H1 (cell line): ENCODE data around the gene SRRM4. TPM values are rescaled to one million over a fixed set of nuclear protein-coding genes. Genes with fewer than 3 reads are reported as not detected.

Experiments
- CTCF ChIA-PET: fragments of 300-600 bp; sonication (Branson Sonifier 250); formaldehyde crosslinking; loops from one replicate; lab custom pipeline; 2021; ENCODE audit not compliant: partially characterized antibody; lab: Charles Lee
- POLR2A ChIA-PET: fragments of 300-600 bp; sonication (Branson Sonifier 250); formaldehyde crosslinking; loops from one replicate; lab custom pipeline; 2021; ENCODE audit warnings: inconsistent platforms; ENCODE audit not compliant: partially characterized antibody; lab: Charles Lee
- DNase-seq, 2 experiments: peaks; one replicate each; pipeline versions ENCODE4 v3.0.0 to v3.0.0-alpha.2; 2010 to 2022; ENCODE audit warnings: low spot score in 2 of 2, low read depth in 1 of 2, mixed read lengths in 1 of 2
- FAIRE-seq: peaks from 2 replicates; lab custom pipeline; 2011; peaks lifted over from hg19 to GRCh38; lab: Jason Lieb, UNC
- H2AFZ ChIP-seq: 2 replicates; pipeline ENCODE4 v1.8.1; 2012; ENCODE audit warnings: low read length, inconsistent platforms
- H2AK5ac ChIP-seq: 2 replicates; pipeline ENCODE4 v1.6.1; 2013; ENCODE audit warnings: low read depth, low read length
- H2BK120ac ChIP-seq: replicated peaks from 2 replicates; pipeline ENCODE3; 2013; ENCODE audit warnings: low read depth, low read length, inconsistent platforms
- H2BK12ac ChIP-seq: 2 replicates; pipeline ENCODE4 v1.6.1; 2013; ENCODE audit warnings: low read depth, low read length
- H2BK15ac ChIP-seq: 2 replicates; pipeline ENCODE4 v1.6.1; 2013; ENCODE audit warnings: low read length
- H2BK20ac ChIP-seq: 2 replicates; pipeline ENCODE4 v1.6.1; 2013; ENCODE audit warnings: low read length
- H2BK5ac ChIP-seq: 2 replicates; pipeline ENCODE4 v1.6.1; 2013; ENCODE audit warnings: low read depth, low read length
- H3K14ac ChIP-seq: 2 replicates; pipeline ENCODE4 v1.6.1; 2013; ENCODE audit warnings: inconsistent platforms; ENCODE audit not compliant: insufficient read length
- H3K18ac ChIP-seq: 2 replicates; pipeline ENCODE4 v1.6.1; 2013; ENCODE audit warnings: low read length; ENCODE audit errors: extremely low read depth
- H3K23ac ChIP-seq: 2 replicates; pipeline ENCODE4 v1.6.1; 2013; ENCODE audit warnings: inconsistent platforms; ENCODE audit not compliant: insufficient read length
- H3K23me2 ChIP-seq: 2 replicates; pipeline ENCODE4 v1.6.1; 2013; ENCODE audit warnings: low read depth, low read length
- H3K27ac ChIP-seq: 2 replicates; pipeline ENCODE4 v1.6.1; 2011; ENCODE audit warnings: low read depth, low read length, inconsistent platforms
- H3K27me3 ChIP-seq, 4 experiments: replicated peaks in 1 of 4; 1 replicate in 1 of 4; 2 replicates in 3 of 4; pipeline versions ENCODE4 v1.6.1 to v1.8.1; 2011 to 2013; ENCODE audit warnings: low read length in 3 of 4, mild to moderate bottlenecking in 3 of 4, inconsistent platforms in 2 of 4, mixed read lengths in 2 of 4, moderate library complexity in 1 of 4; ENCODE audit not compliant: control insufficient read depth in 3 of 4, insufficient read depth in 3 of 4; ENCODE audit errors: extremely low read depth in 1 of 4
- H3K36me3 ChIP-seq, 4 experiments: 2 replicates each; pipeline versions ENCODE4 v1.6.1 to v1.8.1; 2011 to 2013; ENCODE audit warnings: mild to moderate bottlenecking in 4 of 4, low read length in 3 of 4, moderate library complexity in 2 of 4, control low read depth in 1 of 4, inconsistent platforms in 1 of 4; ENCODE audit not compliant: insufficient read depth in 4 of 4, control insufficient read depth in 2 of 4
- H3K4ac ChIP-seq: replicated peaks from 2 replicates; pipeline ENCODE3; 2013; ENCODE audit warnings: low read length, low read depth, mixed read lengths, inconsistent platforms; ENCODE audit not compliant: insufficient read length
- H3K4me1 ChIP-seq, 4 experiments: replicated peaks in 1 of 4; 1 replicate in 1 of 4; 2 replicates in 3 of 4; pipeline versions ENCODE4 v1.6.1 to v1.8.1; 2011 to 2013; ENCODE audit warnings: low read length in 3 of 4, inconsistent platforms in 2 of 4, mixed read lengths in 1 of 4; ENCODE audit not compliant: insufficient read depth in 4 of 4, control insufficient read depth in 3 of 4
- H3K4me2 ChIP-seq, 2 experiments: 2 replicates each; pipeline versions ENCODE4 v1.6.1 to v1.8.1; 2011 to 2013; ENCODE audit warnings: low read depth in 2 of 2, low read length in 2 of 2, control low read depth in 1 of 2, inconsistent platforms in 1 of 2, mild to moderate bottlenecking in 1 of 2; ENCODE audit not compliant: insufficient read depth in 1 of 2
- H3K4me3 ChIP-seq, 4 experiments: fragments of 200-600, 300-600 bp in 1 of 4; sonication (generic), shearing (Covaris generic), sonication (Bioruptor Twin) in 1 of 4; 2 replicates each; pipeline versions ENCODE4 v1.5.1 to v1.8.1; 2011 to 2016; ENCODE audit warnings: low read length in 4 of 4, low read depth in 3 of 4, control low read depth in 2 of 4, inconsistent platforms in 2 of 4, mild to moderate bottlenecking in 2 of 4, mixed read lengths in 1 of 4, moderate library complexity in 1 of 4; ENCODE audit not compliant: insufficient read depth in 2 of 4; ENCODE audit errors: extremely low read depth in 1 of 4
- H3K56ac ChIP-seq: replicated peaks from 2 replicates; pipeline ENCODE3; 2013; ENCODE audit warnings: low read depth, mild to moderate bottlenecking, mixed read lengths, low read length, inconsistent platforms; ENCODE audit not compliant: insufficient read length
- H3K79me1 ChIP-seq: 2 replicates; pipeline ENCODE4 v1.6.1; 2013; ENCODE audit warnings: low read depth, low read length, control low read depth
- H3K79me2 ChIP-seq, 2 experiments: 2 replicates each; pipeline versions ENCODE4 v1.6.1 to v1.8.1; 2012 to 2013; ENCODE audit warnings: low read length in 2 of 2, mild to moderate bottlenecking in 2 of 2, inconsistent platforms in 1 of 2; ENCODE audit not compliant: insufficient read depth in 2 of 2, control insufficient read depth in 1 of 2
- H3K9ac ChIP-seq, 4 experiments: replicated peaks in 1 of 4; 1 replicate in 1 of 4; 2 replicates in 3 of 4; pipeline versions ENCODE4 v1.6.1 to v1.8.1; 2011 to 2013; ENCODE audit warnings: low read depth in 3 of 4, low read length in 3 of 4, control low read depth in 2 of 4, mild to moderate bottlenecking in 2 of 4, moderate library complexity in 2 of 4, inconsistent platforms in 1 of 4; ENCODE audit errors: extremely low read depth in 1 of 4
- H3K9me3 ChIP-seq, 2 experiments: 2 replicates each; pipeline versions ENCODE4 v1.6.1 to v1.8.1; 2012 to 2013; ENCODE audit warnings: mild to moderate bottlenecking in 2 of 2, moderate library complexity in 2 of 2, control low read depth in 1 of 2, inconsistent platforms in 1 of 2, low read depth in 1 of 2, low read length in 1 of 2, mixed read lengths in 1 of 2; ENCODE audit not compliant: insufficient read depth in 2 of 2
- H4K20me1 ChIP-seq, 2 experiments: replicated peaks in 1 of 2; 2 replicates each; pipeline versions ENCODE3 to v1.8.1; 2011 to 2013; ENCODE audit warnings: inconsistent platforms in 2 of 2, low read length in 2 of 2, mild to moderate bottlenecking in 1 of 2; ENCODE audit not compliant: insufficient read depth in 2 of 2, control insufficient read depth in 1 of 2
- H4K5ac ChIP-seq: 2 replicates; pipeline ENCODE4 v1.6.1; 2013; ENCODE audit warnings: low read length, low read depth, mixed read lengths, inconsistent platforms; ENCODE audit not compliant: insufficient read length
- H4K8ac ChIP-seq: 2 replicates; pipeline ENCODE4 v1.8.0; 2013; ENCODE audit warnings: mild to moderate bottlenecking, moderate library complexity, low read length, inconsistent platforms; ENCODE audit not compliant: insufficient read depth; ENCODE audit errors: extremely low read depth
- H4K91ac ChIP-seq: replicated peaks from 2 replicates; pipeline ENCODE3; 2013; ENCODE audit warnings: low read length, mixed read lengths, inconsistent platforms; ENCODE audit not compliant: insufficient read length
- CHD2 ChIP-seq: IDR thresholded peaks from 2 replicates; pipeline ENCODE4 v1.6.1; 2012; ENCODE audit warnings: low read length, improper control_type of control experiment
- HDAC2 ChIP-seq, 2 experiments: fragments of 300-600 bp in 1 of 2; sonication (generic) in 1 of 2; IDR thresholded peaks; 2 replicates each; pipeline ENCODE4 v1.6.1; 2011 to 2012; ENCODE audit warnings: low read depth in 2 of 2, low read length in 2 of 2, mild to moderate bottlenecking in 2 of 2, moderate library complexity in 2 of 2, borderline replicate concordance in 1 of 2, inconsistent platforms in 1 of 2
- SP1 ChIP-seq: IDR thresholded peaks from 2 replicates; pipeline ENCODE4 v1.6.1; 2011; ENCODE audit warnings: low read depth, low read length
- WGBS, 2 experiments: shearing (Covaris generic) in 1 of 2; methylation state at CpG; one replicate each; pipeline versions ENCODE4 v1.1.6 to v1.1.7; 2013 to 2015; ENCODE audit warnings: low lambda C conversion rate in 2 of 2, mixed read lengths in 2 of 2, inconsistent platforms in 1 of 2, low coverage in 1 of 2, missing lambda C conversion rate in 1 of 2; ENCODE audit not compliant: insufficient replicate concordance in 2 of 2, insufficient coverage in 1 of 2, insufficient read length in 1 of 2; ENCODE audit errors: extremely low coverage in 1 of 2, missing lambda C conversion rate in 1 of 2; 5-methylcytosine and 5-hydroxymethylcytosine counted together
- polyA plus RNA-seq, 7 experiments: library from polyadenylated mRNA; depleted of rRNA in 3 of 7; stranded (reverse) in 5 of 7; unstranded in 2 of 7; fragments of >200 nt in 5 of 7; fragments of 200-250 nt in 2 of 7; gene quantifications; 1 replicate in 5 of 7; 2 replicates in 1 of 7; 4 replicates in 1 of 7; pipeline versions ENCODE4 v1.2.1 to v1.2.3, GENCODE V29; 2011 to 2013; ENCODE audit warnings: missing spikeins in 2 of 7, mixed read lengths in 2 of 7
- total RNA-seq: library from RNA; stranded (reverse); fragmentation: NEBNext Ultra II Directional; extraction: Animal tissue kit (Norgen Biotek cat#: 25700); gene quantifications from 2 replicates; pipeline ENCODE4 v1.2.1, GENCODE V29; 2021
- TF ChIP-seq, protein P1 (sequence below): IDR thresholded peaks from 2 replicates; pipeline ENCODE4 v1.6.1; 2012; ENCODE audit warnings: inconsistent platforms

The SRRM4 gene
- total and polyA plus RNA-seq, 2 of the 8 experiments (the other 6 are each of a cell fraction or from before 2014, with no cell fraction given): 0.53 to 1.1 TPM

DNA sequence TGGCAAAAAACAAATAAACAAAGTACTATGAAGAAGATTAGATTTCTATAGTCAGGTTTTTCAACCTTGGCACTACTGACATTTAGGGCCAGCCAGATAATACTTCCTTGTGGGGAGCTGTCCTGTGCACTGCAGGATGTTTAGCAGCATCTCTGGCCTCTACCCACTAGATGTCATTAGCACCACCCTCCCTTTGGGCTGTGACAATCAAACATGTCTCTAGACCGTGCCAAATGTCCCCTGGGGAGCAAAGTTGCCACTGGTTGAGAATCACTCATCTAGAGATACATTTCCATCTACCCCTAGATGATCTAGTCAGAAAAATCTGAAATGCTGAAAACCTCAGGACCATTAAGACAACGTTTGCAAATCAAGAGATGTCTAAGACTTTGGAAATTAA is 29.9 kb downstream of the SRRM4 start:
- CTCF ChIA-PET: interaction anchor here (0.8 to 2.9 kb wide), 6 partner anchors 10 to 402 kb away, joined by 3 to 16 read pairs (median 4); no protein-coding TSS in a partner anchor
- H3K14ac ChIP-seq: no peak overlapping the region
- no peak overlapping the region for H2BK120ac ChIP-seq

More for the DNA sequence above, 29.9 kb downstream of the SRRM4 start:
- Histone ChIP-seq H3K4me2 (no peak overlapping the region), H3K23me2 (no peaks in the 10 kb centered on the region; the same call in 1 of the 2 replicates), H4K8ac (no peak overlapping the region), H2BK20ac (no peak overlapping the region), H3K27ac (no peak overlapping the region), H2AFZ (no peak overlapping the region), H2BK12ac (no peak overlapping the region), H3K36me3 (no peaks in the 10 kb centered on the region), H3K27me3 (no peaks in the 10 kb centered on the region), H3K9ac (no peak overlapping the region), H3K56ac (no peak overlapping the region), H3K4me3 (no peak overlapping the region), H4K5ac (no peak overlapping the region), H3K4me1 (peaks cover 7 to 26% (median 18%) of the 10 kb centered on the region in 4 experiments), H3K23ac (no peak overlapping the region), H4K91ac (no peak overlapping the region), H2BK15ac (no peak overlapping the region), H2BK5ac (no peak overlapping the region), H3K18ac (no peak overlapping the region), H3K9me3 (no peaks in the 10 kb centered on the region), H3K79me1 (no peaks in the 10 kb centered on the region), H3K79me2 (no peaks in the 10 kb centered on the region), H3K4ac (no peak overlapping the region), H2AK5ac (no peak overlapping the region), H4K20me1 (no peaks in the 10 kb centered on the region)
- TF ChIP-seq, protein P1, sequence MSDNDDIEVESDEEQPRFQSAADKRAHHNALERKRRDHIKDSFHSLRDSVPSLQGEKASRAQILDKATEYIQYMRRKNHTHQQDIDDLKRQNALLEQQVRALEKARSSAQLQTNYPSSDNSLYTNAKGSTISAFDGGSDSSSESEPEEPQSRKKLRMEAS: no peak
- no peak for TF ChIP-seq CHD2
- TF ChIP-seq HDAC2 (IDR thresholded peaks at IDR 0.05; ENCODE audit: borderline replicate concordance in 1 of 2, low read depth in 2 of 2, low read length in 2 of 2): no peak
- TF ChIP-seq SP1: no peak
- DNase-seq: no peak
- POLR2A ChIA-PET: no interaction called here
- WGBS, 2 experiments: 49% methylated on average over 2 of the region's 2 CpGs; no CpG with 5 or more reads in 1 of the 2 experiments
- FAIRE-seq: peak; percentile 39
